Body of pancreas (tissue), 4 donors: ENCODE results near the gene SRPK1. TPM values are rescaled to one million over a fixed set of nuclear protein-coding genes. Genes with fewer than 3 reads are reported as not detected.

ENCODE experiments used
- ATAC-seq: fragments of 150-250 bp; one replicate; pipeline ENCODE4 v1.9.1; 2016
- DNase-seq, 4 donors: peaks; one replicate each; pipeline ENCODE4 v3.0.0-alpha.2; 2019
- H3K27ac ChIP-seq, 4 donors: fragments of 200-600 bp; sonication (generic); 1 replicate in 3 of 4; 2 replicates in 1 of 4; pipeline versions ENCODE4 v1.5.1 to v1.6.1; 2016 to 2019; ENCODE audit warnings: mild to moderate bottlenecking in 1 of 4, mixed read lengths in 1 of 4, moderate library complexity in 1 of 4
- H3K27me3 ChIP-seq, 2 donors: fragments of 200-600 bp; sonication (generic); one replicate each; pipeline ENCODE4 v1.6.0; 2016; ENCODE audit warnings: mild to moderate bottlenecking in 1 of 2
- H3K36me3 ChIP-seq, 2 donors: fragments of 200-600 bp; sonication (generic); replicated peaks in 1 of 2; 2 replicates each; pipeline ENCODE4 v1.5.1; 2016; ENCODE audit warnings: low read depth in 2 of 2; ENCODE audit not compliant: insufficient read depth in 1 of 2
- H3K4me1 ChIP-seq: fragments of 200-600 bp; sonication (generic); one replicate; pipeline ENCODE4 v1.6.0; 2016
- H3K4me3 ChIP-seq, 2 donors: fragments of 200-600 bp; sonication (generic); 1 replicate in 1 of 2; 2 replicates in 1 of 2; pipeline ENCODE4 v1.5.1; 2016 to 2019
- H3K9me3 ChIP-seq, 3 donors: fragments of 200-600 bp; sonication (generic); 1 replicate in 2 of 3; 2 replicates in 1 of 3; pipeline ENCODE4 v1.5.1; 2016
- POLR2A ChIP-seq, 3 donors: fragments of 450-650 bp; IDR thresholded peaks; one replicate each; pipeline ENCODE4 v1.6.1; 2016; ENCODE audit warnings: antibody characterized with exemption in 3 of 3, mild to moderate bottlenecking in 2 of 3
- WGBS, 2 donors: methylation state at CpG; one replicate each; pipeline ENCODE4 v1.1.5; 2017; 5-methylcytosine and 5-hydroxymethylcytosine counted together
- intact Hi-C: fragments of 100-400 bp; cut with DNase I; formaldehyde crosslinking; loops from one replicate; pipeline ENCODE4 v1.15.1; 2023
- total RNA-seq, 2 donors: library from RNA; depleted of rRNA; stranded (reverse); fragments of >200 nt; gene quantifications; one replicate each; pipeline ENCODE4 v1.1.0, GENCODE V29; 2016
- TF ChIP-seq, protein P1 (sequence below), 7 experiments: fragments of 450-650 bp in 4 of 7; fragments of 200-600 bp in 3 of 7; sonication (generic) in 3 of 7; IDR thresholded peaks; one replicate each; pipeline ENCODE4 v1.5.1; 2016 to 2019; ENCODE audit warnings: antibody characterized with exemption in 7 of 7

The SRPK1 gene
- total RNA-seq, 2 donors from 2014 or later, result 30.4 to 80.4 TPM

DNA sequence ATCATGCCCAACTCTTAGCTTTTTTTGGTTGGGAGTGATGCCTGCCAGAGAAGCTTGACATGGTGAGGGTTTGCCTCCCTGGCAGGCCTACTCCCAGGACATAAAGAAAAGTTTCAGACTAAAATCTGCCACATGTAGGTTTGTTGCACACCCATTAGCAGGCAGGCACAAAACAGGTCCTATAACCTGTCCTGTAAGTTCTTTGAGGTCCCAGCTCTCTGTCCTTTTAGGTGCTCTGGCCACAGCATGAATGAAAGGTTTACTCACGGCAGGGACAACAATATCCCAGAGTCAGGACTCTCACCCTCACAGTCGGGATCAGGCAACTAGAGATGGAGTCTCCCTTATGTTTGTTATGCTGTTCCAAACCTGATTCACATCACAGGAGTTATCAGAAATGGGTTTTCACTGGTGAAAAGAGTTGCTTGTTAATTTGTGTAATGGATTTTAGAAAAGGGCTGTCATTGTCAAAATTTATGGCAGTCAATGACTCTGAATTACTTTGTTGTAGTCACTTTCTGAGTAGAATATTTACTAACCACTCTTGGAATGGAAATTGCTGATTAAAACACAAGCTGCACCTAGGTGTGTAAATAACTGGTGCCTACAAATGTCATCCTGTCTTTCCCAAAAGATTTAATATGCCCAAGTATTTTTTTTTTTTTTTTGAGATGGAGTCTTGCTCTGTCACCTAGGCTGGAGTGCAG, 5.8 kb upstream of the SRPK1 start:
- no peak overlapping the region for H3K4me3 ChIP-seq
- no peak overlapping the region for H3K27ac ChIP-seq
- H3K36me3 ChIP-seq, result no peaks in the 10 kb centered on the region
- TF ChIP-seq POLR2A (IDR thresholded peaks at IDR 0.05), result no peak
- TF ChIP-seq, protein P1, sequence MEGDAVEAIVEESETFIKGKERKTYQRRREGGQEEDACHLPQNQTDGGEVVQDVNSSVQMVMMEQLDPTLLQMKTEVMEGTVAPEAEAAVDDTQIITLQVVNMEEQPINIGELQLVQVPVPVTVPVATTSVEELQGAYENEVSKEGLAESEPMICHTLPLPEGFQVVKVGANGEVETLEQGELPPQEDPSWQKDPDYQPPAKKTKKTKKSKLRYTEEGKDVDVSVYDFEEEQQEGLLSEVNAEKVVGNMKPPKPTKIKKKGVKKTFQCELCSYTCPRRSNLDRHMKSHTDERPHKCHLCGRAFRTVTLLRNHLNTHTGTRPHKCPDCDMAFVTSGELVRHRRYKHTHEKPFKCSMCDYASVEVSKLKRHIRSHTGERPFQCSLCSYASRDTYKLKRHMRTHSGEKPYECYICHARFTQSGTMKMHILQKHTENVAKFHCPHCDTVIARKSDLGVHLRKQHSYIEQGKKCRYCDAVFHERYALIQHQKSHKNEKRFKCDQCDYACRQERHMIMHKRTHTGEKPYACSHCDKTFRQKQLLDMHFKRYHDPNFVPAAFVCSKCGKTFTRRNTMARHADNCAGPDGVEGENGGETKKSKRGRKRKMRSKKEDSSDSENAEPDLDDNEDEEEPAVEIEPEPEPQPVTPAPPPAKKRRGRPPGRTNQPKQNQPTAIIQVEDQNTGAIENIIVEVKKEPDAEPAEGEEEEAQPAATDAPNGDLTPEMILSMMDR (IDR thresholded peaks at IDR 0.05), result no peak
- no peaks in the 10 kb centered on the region for H3K9me3 ChIP-seq
- 51 to 73% methylated on average over 2 of the region's 2 CpGs for WGBS, 2 donors
- intact Hi-C loops, result no loop called here
- no peak for DNase-seq
- peaks cover 7% of the 10 kb centered on the region for H3K4me1 ChIP-seq
- no peak for ATAC-seq
- H3K27me3 ChIP-seq, result no peaks in the 10 kb centered on the region

DNA sequence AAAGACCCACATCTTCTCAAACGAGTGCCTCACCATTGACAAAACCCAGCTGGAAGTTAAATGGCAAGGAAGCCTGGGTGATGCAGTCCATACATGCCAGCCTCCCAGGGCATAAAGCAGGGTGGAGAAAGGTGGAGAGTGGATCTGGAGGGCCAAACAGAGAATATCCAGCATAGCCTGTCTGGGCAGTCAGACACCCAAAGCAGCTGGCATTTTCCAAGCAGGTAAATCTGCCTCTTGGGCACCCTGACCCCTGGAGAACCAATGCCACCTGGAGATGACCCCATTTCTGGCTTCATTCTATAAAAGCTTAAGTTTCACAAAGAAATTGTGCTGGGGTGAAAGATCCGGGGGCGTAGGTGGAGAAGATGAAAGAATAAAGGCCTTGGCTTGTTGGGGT, 5.1 kb upstream of the SRPK1 start:
- Histone ChIP-seq H3K36me3 (no peaks in the 10 kb centered on the region), H3K27me3 (no peaks in the 10 kb centered on the region), H3K27ac (no peak overlapping the region), H3K4me1 (peaks cover 12% of the 10 kb centered on the region), H3K4me3 (no peak overlapping the region), H3K9me3 (no peaks in the 10 kb centered on the region)
- TF ChIP-seq, protein P1 (IDR thresholded peaks at IDR 0.05), result no peak
- TF ChIP-seq POLR2A (IDR thresholded peaks at IDR 0.05), result no peak
- WGBS, 2 donors, result 86 to 90% methylated on average over 3 of the region's 3 CpGs
- intact Hi-C loops, result no loop called here
- no peak for ATAC-seq
- DNase-seq, result no peak

DNA sequence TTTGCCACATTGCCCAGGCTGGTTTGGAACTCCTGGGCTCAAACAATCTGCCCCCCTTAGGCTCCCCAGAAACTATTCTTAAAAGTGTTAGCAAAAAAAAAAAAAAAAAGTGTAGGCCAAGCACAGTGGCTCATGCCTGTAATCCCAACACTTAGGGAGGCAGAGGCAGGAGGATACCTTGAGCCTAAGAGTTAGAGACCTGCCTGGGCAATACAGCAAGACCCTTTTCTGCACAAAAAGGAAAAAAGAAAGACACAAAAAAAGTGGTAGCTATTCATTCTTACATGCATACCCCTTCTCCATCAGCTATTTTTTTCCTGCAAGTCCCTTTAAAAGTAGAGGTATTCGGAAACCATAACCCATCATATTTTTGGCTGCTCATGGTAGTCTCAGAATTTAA, 3.2 kb upstream of the SRPK1 start:
- H3K9me3 ChIP-seq, result no peaks in the 10 kb centered on the region
- WGBS, 2 donors, result 89 to 100% methylated on average over 1 of the region's 1 CpG
- intact Hi-C loops, result no loop called here

DNA sequence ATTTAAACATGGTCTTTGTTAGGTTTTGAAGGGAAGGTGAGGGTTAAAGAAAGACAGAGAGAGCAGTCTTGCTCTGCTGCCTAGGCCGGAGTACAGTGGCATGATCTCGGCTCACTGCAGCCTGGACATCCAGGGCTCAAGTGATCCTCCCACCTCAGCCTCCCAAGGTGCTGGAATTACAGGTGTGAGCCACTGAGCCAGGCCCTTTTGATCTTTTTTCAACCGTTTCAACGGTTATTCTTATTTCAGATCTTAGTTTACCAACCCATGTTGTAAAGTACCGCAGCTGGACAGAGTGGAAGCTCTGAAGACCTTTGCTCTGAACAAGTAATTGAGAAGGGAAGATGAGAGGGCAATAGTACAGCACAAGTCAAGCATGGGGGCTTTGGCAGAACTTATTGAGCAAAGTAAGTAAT, 1.2 kb upstream of the SRPK1 start:
- no peaks in the 10 kb centered on the region for H3K36me3 ChIP-seq
- DNase-seq (no peak), ATAC-seq (no peak)
- intact Hi-C loops, result no loop called here
- no peaks in the 10 kb centered on the region for H3K27me3 ChIP-seq
- peaks cover 34% of the 10 kb centered on the region for H3K4me1 ChIP-seq
- WGBS, 2 donors, result 40 to 48% methylated on average over 5 of the region's 5 CpGs
- H3K4me3 ChIP-seq, result no peak overlapping the region
- no peaks in the 10 kb centered on the region for H3K9me3 ChIP-seq
- no peak overlapping the region for H3K27ac ChIP-seq
- TF ChIP-seq, protein P1 (IDR thresholded peaks at IDR 0.05), result no peak
- TF ChIP-seq POLR2A (IDR thresholded peaks at IDR 0.05), result no peak

More for the DNA sequence above, 3.2 kb upstream of the SRPK1 start:
- Histone ChIP-seq H3K27ac (no peak overlapping the region), H3K36me3 (no peaks in the 10 kb centered on the region), H3K4me1 (peaks cover 14% of the 10 kb centered on the region), H3K27me3 (no peaks in the 10 kb centered on the region), H3K4me3 (no peak overlapping the region)
- TF ChIP-seq POLR2A (IDR thresholded peaks at IDR 0.05), result no peak
- TF ChIP-seq, protein P1 (IDR thresholded peaks at IDR 0.05), result no peak
- no peak for ATAC-seq
- DNase-seq, result no peak
